GM21528 (cell line): ENCODE data around the gene ETV6.
A peak's percentile ranks its signal among the peaks of the same experiment; 100 is the strongest.

Source experiments
- ATAC-seq: cut with Tn5 transposase; IDR thresholded peaks from one replicate; pipeline ENCODE4 v1.9.1; 2021; ENCODE audit warnings: mild to moderate bottlenecking, moderate library complexity; ENCODE audit not compliant: unreplicated experiment, low FRiP score

Gene ETV6

GRCh38 chr12:11815397-11815796, 165.9 kb downstream of the ETV6 start:
- ATAC-seq, result no peak

DNA sequence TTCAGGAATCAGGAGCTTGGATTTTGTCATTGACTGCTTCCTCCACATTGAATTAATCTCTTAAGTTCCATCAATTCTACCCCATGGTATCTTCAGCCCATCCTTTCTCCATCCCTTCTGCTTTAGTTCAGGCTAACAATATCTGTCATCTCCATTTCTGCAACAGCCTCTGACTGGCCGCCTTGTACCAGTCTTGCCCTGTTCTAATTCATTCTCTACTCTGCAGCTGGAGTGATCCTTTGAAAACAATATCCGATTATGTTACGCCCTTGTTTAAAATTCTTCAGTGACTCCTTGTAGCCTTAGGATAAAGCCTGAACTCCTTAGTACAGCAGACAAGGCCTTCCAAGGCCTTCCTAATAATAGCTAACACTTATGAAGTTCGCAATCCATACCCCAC, 170.2 kb downstream of the ETV6 start:
- ATAC-seq, result no peak

- no peak for ATAC-seq
These were observed 171.0 kb downstream of the ETV6 start for GRCh38 chr12:11820476-11820875.

DNA sequence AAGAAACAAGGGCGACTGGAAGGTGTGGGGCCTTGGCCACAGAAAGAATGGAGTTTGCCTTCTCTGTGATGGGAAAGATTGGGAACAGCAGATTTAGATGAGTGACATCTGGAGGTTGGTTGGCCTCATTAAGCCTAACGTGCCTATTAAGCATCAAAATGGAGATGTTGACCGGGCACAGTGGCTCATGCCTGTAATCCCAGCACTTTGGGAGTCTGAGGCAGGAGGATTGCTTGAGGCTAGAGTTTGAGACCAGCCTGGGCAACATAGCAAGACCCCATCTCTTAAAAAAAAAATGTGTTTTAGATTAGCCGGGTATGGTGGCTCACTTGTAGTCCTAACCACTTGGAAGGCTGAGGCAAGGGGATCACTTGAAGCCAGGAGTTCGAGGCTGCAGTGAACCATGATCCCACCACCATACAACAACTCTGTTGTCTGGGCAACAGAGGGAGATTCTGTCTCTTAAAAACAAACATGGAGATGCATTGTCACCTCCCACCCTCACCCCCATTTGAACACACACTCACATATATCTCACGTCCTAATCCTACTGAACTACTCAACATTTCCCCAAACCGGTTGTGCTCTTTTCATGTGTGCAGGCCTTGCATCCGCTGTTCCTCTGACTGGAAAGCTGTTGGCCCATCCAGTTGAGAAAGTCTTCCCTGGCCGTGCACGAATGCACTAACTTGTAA, 172.1 kb downstream of the ETV6 start:
- no peak for ATAC-seq

DNA sequence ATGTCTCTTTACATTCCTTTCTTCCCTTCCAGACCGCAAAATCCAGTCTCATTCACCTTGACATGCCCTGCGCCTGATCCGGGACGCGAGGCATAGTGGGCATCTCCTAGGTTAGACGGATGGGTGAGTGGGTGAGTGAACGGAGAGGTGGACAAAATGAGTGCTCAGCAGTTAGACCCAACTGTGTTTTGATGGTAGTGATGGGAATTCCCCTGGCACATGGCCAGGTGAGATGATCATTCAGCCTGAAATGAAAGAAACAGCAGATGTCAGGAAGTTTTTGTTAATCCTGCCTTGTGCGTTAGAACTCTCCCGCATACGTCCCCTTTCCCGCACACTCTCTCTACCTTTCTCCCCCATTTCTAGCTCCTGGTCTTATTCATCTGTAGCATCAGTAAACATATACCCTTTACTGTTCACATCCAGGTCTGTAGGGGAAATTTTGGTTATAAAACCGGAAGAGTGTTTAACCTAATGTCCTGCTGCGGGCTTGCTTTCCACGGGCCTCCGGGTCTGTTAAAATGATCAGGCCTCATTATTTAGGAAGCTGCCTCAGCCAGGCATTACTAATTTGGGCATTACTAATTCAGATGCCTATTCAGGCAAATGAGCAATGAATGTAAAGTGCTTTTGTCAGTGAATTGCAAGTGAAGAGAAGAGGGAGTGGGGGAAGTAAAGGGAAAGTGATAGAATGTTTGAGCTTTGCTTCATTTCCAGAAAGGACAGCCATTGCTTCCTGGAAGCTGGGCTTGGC, 172.8 kb downstream of the ETV6 start:
- ATAC-seq, result peak; percentile 37

DNA sequence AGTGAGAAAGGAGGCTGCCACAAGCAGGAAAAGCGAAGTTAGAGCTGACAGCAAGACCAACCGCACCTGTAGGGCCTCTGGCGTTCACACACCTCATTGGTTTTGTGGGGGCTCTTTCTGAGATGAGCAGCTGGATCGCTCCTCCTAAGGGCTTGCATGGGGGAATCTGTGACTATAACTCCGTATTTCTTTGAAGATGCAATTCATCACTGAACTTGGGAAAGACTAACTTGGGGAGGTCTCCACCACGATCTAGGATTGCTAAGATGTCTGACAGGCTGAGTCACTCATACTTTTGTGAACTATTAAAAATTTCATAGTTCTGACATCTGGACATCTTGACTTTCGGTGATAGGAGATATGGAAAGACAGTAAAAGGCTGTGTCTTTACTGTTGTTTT, 173.6 kb downstream of the ETV6 start:
- no peak for ATAC-seq

DNA sequence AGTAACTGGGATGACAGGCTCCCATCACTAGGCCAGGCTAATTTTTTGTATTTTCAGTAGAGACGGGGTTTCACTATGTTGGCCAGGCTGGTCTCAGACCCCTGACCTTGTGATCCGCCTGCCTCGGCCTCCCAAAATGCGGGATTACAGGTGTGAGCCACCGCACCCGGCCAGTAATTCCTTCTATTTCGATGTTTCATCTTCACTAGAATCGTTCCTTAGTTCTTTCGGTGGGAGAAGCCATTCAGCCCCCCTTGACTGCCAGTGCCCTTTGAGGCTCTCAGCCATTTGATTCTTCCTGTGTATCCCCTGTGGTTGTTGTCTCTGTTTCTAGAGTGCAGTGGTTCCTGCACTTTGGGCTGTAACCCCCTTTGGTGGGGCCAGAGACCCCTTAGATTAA, 174.1 kb downstream of the ETV6 start:
- ATAC-seq, result no peak

GRCh38 chr12:11824069-11824468, 174.6 kb downstream of the ETV6 start:
- no peak for ATAC-seq

GRCh38 chr12:11824736-11825135, 175.3 kb downstream of the ETV6 start:
- ATAC-seq, result no peak

DNA sequence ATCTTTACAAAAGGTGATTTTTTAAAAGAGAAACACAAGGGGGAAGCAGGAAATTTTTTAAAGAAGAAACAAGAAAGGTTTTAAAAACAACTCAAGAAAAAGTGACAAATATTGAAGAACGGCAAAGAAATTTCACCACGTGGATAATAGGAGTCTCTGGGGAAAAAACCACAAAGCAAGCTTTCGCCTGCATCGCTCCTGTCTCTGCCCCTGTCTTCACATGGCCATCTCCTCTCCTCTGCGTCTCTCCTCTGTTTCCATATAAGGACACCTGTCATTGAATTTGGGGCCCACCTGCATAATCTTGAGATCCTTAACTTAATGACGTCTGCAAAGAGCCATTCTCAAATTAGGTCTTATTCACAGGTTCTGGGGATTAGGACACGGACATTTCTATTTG, 175.8 kb downstream of the ETV6 start:
- no peak for ATAC-seq

GRCh38 chr12:11826574-11826973, 177.1 kb downstream of the ETV6 start:
- no peak for ATAC-seq

- no peak for ATAC-seq
These were observed 177.9 kb downstream of the ETV6 start for GRCh38 chr12:11827091-11828061.

DNA sequence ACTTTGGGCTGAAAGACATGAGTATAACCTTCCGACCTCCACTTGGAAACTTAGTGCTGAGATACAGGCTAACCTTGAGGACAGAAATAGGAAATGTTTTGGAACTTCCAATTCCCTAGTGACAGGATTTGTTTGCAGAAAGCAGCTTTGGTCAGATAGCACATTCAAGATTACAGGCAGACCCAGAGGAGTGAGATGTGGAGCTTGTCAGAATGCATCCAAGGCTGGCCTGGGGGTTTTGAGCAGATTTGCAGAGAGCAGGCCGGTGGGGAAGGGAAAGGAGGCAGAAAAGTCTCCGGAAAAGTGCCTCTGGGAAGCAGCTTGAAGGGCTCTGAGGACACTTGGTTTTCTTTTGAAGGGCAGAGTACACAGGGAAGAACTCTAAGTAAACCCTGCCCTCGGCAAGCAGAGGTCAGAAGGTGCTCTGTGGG, 180.3 kb downstream of the ETV6 start:
- no peak for ATAC-seq

GRCh38 chr12:11830307-11830801, 180.9 kb downstream of the ETV6 start:
- no peak for ATAC-seq

- no peak for ATAC-seq
These were observed 182.6 kb downstream of the ETV6 start for GRCh38 chr12:11832093-11832492.

DNA sequence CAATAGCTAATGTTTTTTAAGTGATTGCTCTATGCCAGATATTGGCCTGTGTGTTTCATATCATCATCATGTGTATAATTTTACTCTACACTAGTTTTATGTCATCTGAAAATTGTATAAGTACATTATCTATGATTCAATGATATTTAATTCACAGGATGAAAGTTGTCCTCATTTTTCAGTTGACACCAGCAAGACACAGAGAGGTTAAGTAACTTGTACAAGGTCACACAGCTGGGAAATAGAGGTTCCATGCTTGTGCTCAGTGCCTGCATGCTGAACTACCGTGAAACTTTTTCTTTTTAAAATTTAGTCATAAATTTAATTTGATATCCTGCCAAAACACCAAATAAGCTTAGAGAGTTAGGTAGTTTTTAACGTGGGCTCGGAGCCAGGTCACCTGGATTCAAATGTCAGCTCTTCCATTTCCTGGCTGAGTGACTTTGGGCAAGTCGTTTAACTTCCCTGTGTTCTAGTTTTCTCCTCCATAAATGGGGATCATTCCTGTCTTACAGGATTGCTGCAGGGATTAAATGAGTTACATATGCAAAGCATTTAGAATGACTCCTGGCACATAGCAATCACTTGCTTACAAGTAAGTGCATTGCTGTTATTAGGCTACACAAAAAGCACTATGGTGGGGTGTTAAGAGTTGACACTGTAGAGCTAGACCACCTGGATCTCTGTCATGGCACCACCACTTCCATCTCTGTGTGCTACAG, 183.9 kb downstream of the ETV6 start:
- ATAC-seq, result no peak

GRCh38 chr12:11834104-11834812, 184.8 kb downstream of the ETV6 start:
- no peak for ATAC-seq

GRCh38 chr12:11834931-11835330, 185.5 kb downstream of the ETV6 start:
- ATAC-seq, result no peak

DNA sequence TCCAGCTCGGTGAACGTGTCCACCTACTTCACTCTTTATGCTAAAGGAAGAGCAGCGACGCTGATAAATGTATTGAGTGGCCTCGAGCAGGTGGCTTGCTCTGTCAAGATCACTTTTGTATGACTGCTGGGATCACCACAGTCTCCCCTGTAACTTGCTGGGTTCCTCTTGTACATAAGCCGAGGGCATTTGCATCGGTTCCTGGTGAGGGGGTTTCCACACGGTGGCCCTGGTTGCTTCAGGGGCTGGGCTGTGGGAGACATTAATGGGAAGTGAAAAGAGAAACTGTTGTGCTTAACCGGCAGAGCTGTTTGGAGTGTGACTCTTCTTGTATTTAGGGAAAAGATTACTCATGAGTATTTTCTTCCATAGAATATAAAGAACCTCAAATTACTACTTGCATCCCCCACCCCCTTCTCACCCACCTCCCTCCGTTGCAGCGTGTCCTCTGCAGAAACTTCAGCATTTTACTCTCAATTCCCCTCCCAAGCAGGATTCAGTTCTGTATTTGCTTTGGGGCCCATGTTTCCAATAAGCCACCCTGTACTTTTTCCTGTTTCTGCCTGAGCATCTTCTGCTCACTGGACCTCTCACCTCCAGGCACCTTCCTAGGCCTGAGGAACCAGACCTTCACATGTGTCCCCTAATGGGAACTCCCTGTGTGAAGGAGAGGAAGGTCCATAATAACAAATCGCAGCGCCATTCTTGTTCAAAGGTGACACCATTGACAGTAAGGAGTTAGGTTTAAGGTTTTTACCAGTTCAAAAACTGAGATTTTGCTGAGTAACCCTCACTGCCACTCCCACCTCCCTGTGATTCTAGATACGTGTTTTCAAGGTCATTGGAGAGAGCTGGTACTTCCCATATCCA, 187.0 kb downstream of the ETV6 start:
- ATAC-seq, result peak; percentile 94
